ENCODE results near the gene TAF1. TPM values are rescaled to one million over a fixed set of nuclear protein-coding genes. Genes with fewer than 3 reads are reported as not detected.
"Not testable (repeated sequence)": the region's sequence is repeated elsewhere in the genome, so short reads cannot be mapped to it uniquely, and the experiment has no call there.

TAF1 gene
- total and polyA plus RNA-seq, 7 experiments from 2014 or later, result 7.1 to 86.7 (median 68.1) TPM

GRCh38 chrX:71396576-71396975 is 30.4 kb downstream of the TAF1 start:
- H3K4me1 ChIP-seq (ENCODE audit: control insufficient read depth in 2 of 2, insufficient read depth in 2 of 2, low read length in 2 of 2), result no peaks in the 10 kb centered on the region
- no peak for ATAC-seq
- H3K27ac Mint-ChIP-seq, result peak overlapping the region in 2 of 9 donors; percentile 25 to 37
- H3K36me3 Mint-ChIP-seq, result peaks cover 5 to 32% (median 16%) of the 10 kb centered on the region in 5 donors
- no peaks in the 10 kb centered on the region for H3K9me3 Mint-ChIP-seq
- ChIA-PET CTCF (no interaction called here), POLR2A (interaction anchor here (0.7 to 1.0 kb wide), 2 partner anchors 26 to 254 kb away, joined by 3 read pairs; no protein-coding TSS in a partner anchor)
- no peak overlapping the region for H3K4me3 Mint-ChIP-seq
- peaks cover 0 to 14% (median 10%) of the 10 kb centered on the region in 7 donors for H3K4me1 Mint-ChIP-seq
- no peak overlapping the region for H3K4me3 ChIP-seq (ENCODE audit: low read length)
- no peaks in the 10 kb centered on the region for H3K27me3 ChIP-seq (ENCODE audit: control insufficient read depth in 2 of 2, insufficient read depth in 2 of 2, low read length in 2 of 2)
- no peaks in the 10 kb centered on the region for H3K27me3 Mint-ChIP-seq
- DNase-seq, result no peak
- intact Hi-C loops (cut with micrococcal nuclease), result loop anchor here in 1 of 2 donors (10.0 kb wide), 1 partner anchor 158 kb away; no protein-coding TSS in a partner anchor
- H3K36me3 ChIP-seq (ENCODE audit: control insufficient read depth in 2 of 3, insufficient read depth in 3 of 3, low read length in 3 of 3), result peaks cover 7 to 69% (median 10%) of the 10 kb centered on the region in 3 experiments
- no peaks in the 10 kb centered on the region for H3K9me3 ChIP-seq (ENCODE audit: control insufficient read depth in 2 of 3, low read length in 3 of 3)
- H3K27ac ChIP-seq (ENCODE audit: low read depth, low read length), result no peak overlapping the region

- DNase-seq (no peak), ATAC-seq (no peak)
- no peak overlapping the region for H3K4me3 ChIP-seq (ENCODE audit: low read length)
- H3K27me3 ChIP-seq (ENCODE audit: control insufficient read depth in 2 of 2, insufficient read depth in 2 of 2, low read length in 2 of 2), result no peaks in the 10 kb centered on the region
- H3K9me3 ChIP-seq (ENCODE audit: control insufficient read depth in 2 of 3, low read length in 3 of 3), result no peaks in the 10 kb centered on the region
- ChIA-PET POLR2A (no interaction called here), CTCF (no interaction called here)
- Mint-ChIP-seq H3K4me3 (no peak overlapping the region), H3K27ac (peak overlapping the region in 1 of 9 donors; percentile 62), H3K4me1 (peaks cover 0 to 10% (median 3%) of the 10 kb centered on the region in 7 donors), H3K36me3 (peaks cover 0 to 26% (median 3%) of the 10 kb centered on the region in 5 donors), H3K27me3 (no peaks in the 10 kb centered on the region), H3K9me3 (no peaks in the 10 kb centered on the region)
- H3K27ac ChIP-seq (ENCODE audit: low read depth, low read length), result no peak overlapping the region
- intact Hi-C loops (cut with micrococcal nuclease), result no loop called here
- peaks cover 0 to 36% (median 10%) of the 10 kb centered on the region in 3 experiments for H3K36me3 ChIP-seq (ENCODE audit: control insufficient read depth in 2 of 3, insufficient read depth in 3 of 3, low read length in 3 of 3)
- no peaks in the 10 kb centered on the region for H3K4me1 ChIP-seq (ENCODE audit: control insufficient read depth in 2 of 2, insufficient read depth in 2 of 2, low read length in 2 of 2)
These were observed 34.6 kb downstream of the TAF1 start for GRCh38 chrX:71400710-71401109.

DNA sequence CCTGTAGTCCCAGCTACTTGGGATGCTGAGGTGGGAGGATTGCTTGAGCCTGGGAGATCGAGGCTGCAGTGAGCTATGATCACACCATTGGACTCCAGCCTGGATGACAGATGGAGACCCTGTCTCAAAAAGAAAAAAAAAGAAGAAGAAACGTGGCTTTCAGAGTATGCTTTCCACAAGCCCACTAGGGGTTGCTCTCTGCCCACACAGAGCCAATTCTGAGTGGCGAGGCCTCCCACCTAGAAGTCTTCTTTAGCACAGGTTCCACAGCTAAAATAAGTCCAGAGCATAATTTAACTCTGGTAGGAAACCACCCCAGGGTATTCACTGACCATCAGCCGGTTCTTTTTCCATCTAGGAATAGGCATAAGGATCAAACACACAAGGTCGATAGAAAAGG is 50.1 kb downstream of the TAF1 start:
- H3K27me3 Mint-ChIP-seq; H3K27me3 ChIP-seq (ENCODE audit: control insufficient read depth in 2 of 2, insufficient read depth in 2 of 2, low read length in 2 of 2); H3K4me1 ChIP-seq (ENCODE audit: control insufficient read depth in 2 of 2, insufficient read depth in 2 of 2, low read length in 2 of 2); H3K9me3 ChIP-seq (ENCODE audit: control insufficient read depth in 2 of 3, low read length in 3 of 3); DNase-seq; H3K4me1 Mint-ChIP-seq; H3K27ac Mint-ChIP-seq; H3K9me3 Mint-ChIP-seq; H3K36me3 Mint-ChIP-seq; POLR2A ChIA-PET; H3K4me3 Mint-ChIP-seq; intact Hi-C loops (cut with micrococcal nuclease); ATAC-seq; H3K27ac ChIP-seq (ENCODE audit: low read depth, low read length); H3K4me3 ChIP-seq (ENCODE audit: low read length): not testable (repeated sequence)
- H3K36me3 ChIP-seq (ENCODE audit: control insufficient read depth in 2 of 3, insufficient read depth in 3 of 3, low read length in 3 of 3), result peaks cover 0 to 34% (median 0%) of the 10 kb centered on the region in 3 experiments
- CTCF ChIA-PET, result interaction anchor here (0.7 kb wide), 1 partner anchor 233 kb away, joined by 4 read pairs; no protein-coding TSS in a partner anchor

DNA sequence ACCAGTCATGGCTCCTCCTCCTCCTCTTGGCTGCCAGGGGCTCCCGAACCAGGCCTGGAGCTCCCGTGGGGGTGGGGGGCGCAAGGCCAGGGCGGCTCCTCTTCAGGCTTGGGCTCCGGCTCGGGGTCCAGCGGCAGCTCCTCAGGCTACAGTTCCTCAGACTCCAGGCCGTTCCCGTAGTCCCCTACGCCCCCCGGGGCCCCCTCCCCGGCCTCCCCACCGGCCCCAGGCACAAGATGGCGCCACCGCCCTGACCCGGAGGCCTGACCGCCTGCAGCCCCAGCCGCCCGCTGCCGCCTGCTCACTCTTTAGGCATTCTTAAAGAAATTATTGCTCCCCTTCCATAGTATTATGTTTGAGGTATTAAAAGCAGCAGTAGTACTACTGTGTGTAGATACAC is 54.5 kb downstream of the TAF1 start:
- Histone ChIP-seq H3K27me3 (ENCODE audit: control insufficient read depth in 2 of 2, insufficient read depth in 2 of 2, low read length in 2 of 2) (no peaks in the 10 kb centered on the region), H3K4me1 (ENCODE audit: control insufficient read depth in 2 of 2, insufficient read depth in 2 of 2, low read length in 2 of 2) (no peaks in the 10 kb centered on the region), H3K4me3 (ENCODE audit: low read length) (no peak overlapping the region), H3K27ac (ENCODE audit: low read depth, low read length) (no peak overlapping the region), H3K9me3 (ENCODE audit: control insufficient read depth in 2 of 3, low read length in 3 of 3) (no peaks in the 10 kb centered on the region), H3K36me3 (ENCODE audit: control insufficient read depth in 2 of 3, insufficient read depth in 3 of 3, low read length in 3 of 3) (peaks cover 4 to 30% (median 7%) of the 10 kb centered on the region in 3 experiments)
- peaks cover 0 to 2% (median 0%) of the 10 kb centered on the region in 11 donors for H3K9me3 Mint-ChIP-seq
- DNase-seq, result no peak
- H3K4me1 Mint-ChIP-seq, result no peaks in the 10 kb centered on the region
- peak overlapping the region in 1 of 9 donors; percentile 31 for H3K27ac Mint-ChIP-seq
- no peaks in the 10 kb centered on the region for H3K27me3 Mint-ChIP-seq
- intact Hi-C loops (cut with micrococcal nuclease), result no loop called here
- CTCF ChIA-PET, result no interaction called here
- no peak overlapping the region for H3K4me3 Mint-ChIP-seq
- POLR2A ChIA-PET, result no interaction called here
- ATAC-seq, result no peak
- peaks cover 0 to 19% (median 3%) of the 10 kb centered on the region in 5 donors for H3K36me3 Mint-ChIP-seq

- Mint-ChIP-seq H3K36me3 (peaks cover 0 to 6% (median 4%) of the 10 kb centered on the region in 5 donors), H3K27me3 (no peaks in the 10 kb centered on the region), H3K4me3 (no peak overlapping the region), H3K4me1 (peaks cover 0 to 8% (median 2%) of the 10 kb centered on the region in 7 donors), H3K9me3 (no peaks in the 10 kb centered on the region), H3K27ac (peak overlapping the region in 1 of 9 donors; percentile 56)
- ATAC-seq (no peak), DNase-seq (no peak)
- Histone ChIP-seq H3K9me3 (ENCODE audit: control insufficient read depth in 2 of 3, low read length in 3 of 3) (no peaks in the 10 kb centered on the region), H3K27ac (ENCODE audit: low read depth, low read length) (no peak overlapping the region), H3K27me3 (ENCODE audit: control insufficient read depth in 2 of 2, insufficient read depth in 2 of 2, low read length in 2 of 2) (no peaks in the 10 kb centered on the region), H3K4me3 (ENCODE audit: low read length) (no peak overlapping the region), H3K4me1 (ENCODE audit: control insufficient read depth in 2 of 2, insufficient read depth in 2 of 2, low read length in 2 of 2) (no peaks in the 10 kb centered on the region), H3K36me3 (ENCODE audit: control insufficient read depth in 2 of 3, insufficient read depth in 3 of 3, low read length in 3 of 3) (peaks cover 0 to 3% (median 0%) of the 10 kb centered on the region in 3 experiments)
- ChIA-PET CTCF (no interaction called here), POLR2A (no interaction called here)
- intact Hi-C loops (cut with micrococcal nuclease), result no loop called here
These were observed 66.6 kb downstream of the TAF1 start for GRCh38 chrX:71432733-71433132.

- Mint-ChIP-seq H3K36me3 (peaks cover 0 to 28% (median 14%) of the 10 kb centered on the region in 5 donors), H3K4me1 (peaks cover 0 to 15% (median 4%) of the 10 kb centered on the region in 7 donors), H3K4me3 (no peak overlapping the region), H3K27me3 (no peaks in the 10 kb centered on the region), H3K9me3 (peaks cover 0 to 2% (median 0%) of the 10 kb centered on the region in 11 donors), H3K27ac (peak overlapping the region in 2 of 9 donors; percentile 24 to 32)
- Histone ChIP-seq H3K36me3 (ENCODE audit: control insufficient read depth in 2 of 3, insufficient read depth in 3 of 3, low read length in 3 of 3) (no peaks in the 10 kb centered on the region), H3K4me3 (ENCODE audit: low read length) (no peak overlapping the region), H3K27me3 (ENCODE audit: control insufficient read depth in 2 of 2, insufficient read depth in 2 of 2, low read length in 2 of 2) (no peaks in the 10 kb centered on the region), H3K27ac (ENCODE audit: low read depth, low read length) (no peak overlapping the region), H3K9me3 (ENCODE audit: control insufficient read depth in 2 of 3, low read length in 3 of 3) (no peaks in the 10 kb centered on the region), H3K4me1 (ENCODE audit: control insufficient read depth in 2 of 2, insufficient read depth in 2 of 2, low read length in 2 of 2) (no peaks in the 10 kb centered on the region)
- DNase-seq (no peak), ATAC-seq (no peak)
- intact Hi-C loops (cut with micrococcal nuclease), result no loop called here
- ChIA-PET POLR2A (interaction anchor here (1.4 kb wide), 1 partner anchor 91 kb away, joined by 3 read pairs; no protein-coding TSS in a partner anchor), CTCF (interaction anchor here (0.7 kb wide), 1 partner anchor 429 kb away, joined by 3 read pairs; no protein-coding TSS in a partner anchor)
These were observed 72.6 kb downstream of the TAF1 start for GRCh38 chrX:71438750-71439149.

DNA sequence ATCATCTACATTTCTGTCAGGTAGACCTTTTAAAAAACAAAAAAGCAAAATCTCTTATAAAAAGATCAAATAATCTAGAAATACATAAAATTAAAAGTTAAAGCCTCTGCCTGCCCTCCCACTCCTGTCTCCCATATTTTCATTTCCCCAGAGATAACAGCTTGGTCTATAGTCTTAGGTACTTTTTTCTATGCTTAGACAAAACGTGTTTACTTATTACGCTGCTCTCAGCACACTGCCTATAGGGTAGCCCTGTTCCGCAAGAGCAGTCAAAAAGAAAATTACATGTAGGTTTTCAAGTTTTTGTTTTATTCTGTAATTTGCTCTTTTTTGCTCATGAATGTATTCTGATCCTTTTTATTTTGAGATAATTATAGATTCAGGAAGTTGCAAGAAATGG is 73.3 kb downstream of the TAF1 start:
- no peaks in the 10 kb centered on the region for H3K4me1 ChIP-seq (ENCODE audit: control insufficient read depth in 2 of 2, insufficient read depth in 2 of 2, low read length in 2 of 2)
- no peaks in the 10 kb centered on the region for H3K27me3 ChIP-seq (ENCODE audit: control insufficient read depth in 2 of 2, insufficient read depth in 2 of 2, low read length in 2 of 2)
- no peak for ATAC-seq
- H3K27ac ChIP-seq (ENCODE audit: low read depth, low read length), result no peak overlapping the region
- H3K4me3 Mint-ChIP-seq, result no peak overlapping the region
- H3K4me3 ChIP-seq (ENCODE audit: low read length), result no peak overlapping the region
- H3K4me1 Mint-ChIP-seq, result peaks cover 0 to 15% (median 4%) of the 10 kb centered on the region in 7 donors
- H3K27ac Mint-ChIP-seq, result peak overlapping the region in 1 of 9 donors; percentile 32
- ChIA-PET POLR2A (interaction anchor here (1.4 kb wide), 1 partner anchor 90 kb away, joined by 3 read pairs; no protein-coding TSS in a partner anchor), CTCF (interaction anchor here (0.7 kb wide), 1 partner anchor 430 kb away, joined by 3 read pairs; no protein-coding TSS in a partner anchor)
- H3K36me3 ChIP-seq (ENCODE audit: control insufficient read depth in 2 of 3, insufficient read depth in 3 of 3, low read length in 3 of 3), result peaks cover 0 to 1% (median 0%) of the 10 kb centered on the region in 3 experiments
- no peaks in the 10 kb centered on the region for H3K9me3 ChIP-seq (ENCODE audit: control insufficient read depth in 2 of 3, low read length in 3 of 3)
- DNase-seq, result no peak
- H3K9me3 Mint-ChIP-seq, result peaks cover 0 to 2% (median 0%) of the 10 kb centered on the region in 11 donors
- no peaks in the 10 kb centered on the region for H3K27me3 Mint-ChIP-seq
- intact Hi-C loops (cut with micrococcal nuclease), result no loop called here
- peaks cover 0 to 28% (median 14%) of the 10 kb centered on the region in 5 donors for H3K36me3 Mint-ChIP-seq

Measured in naive thymus-derived CD4-positive, alpha-beta T cell (primary cell).